Hepatocyte (in vitro differentiated cells): Measurements from ENCODE around the gene PEMT. TPM values are rescaled to one million over a fixed set of nuclear protein-coding genes. Genes with fewer than 3 reads are reported as not detected.
"Not testable (repeated sequence)": the region's sequence is repeated elsewhere in the genome, so short reads cannot be mapped to it uniquely, and the experiment has no call there.

Experiments
- DNase-seq: peaks from one replicate; pipeline ENCODE4 v3.0.0-alpha.2; 2016; ENCODE audit warnings: low spot score
- H2AFZ ChIP-seq: fragments of 200-600 bp; sonication (generic); 2 replicates; pipeline ENCODE4 v1.6.0; 2016; ENCODE audit warnings: antibody characterized with exemption, mild to moderate bottlenecking
- H3K27ac ChIP-seq: fragments of 200-600 bp; sonication (generic); 2 replicates; pipeline ENCODE4 v1.5.1; 2016; ENCODE audit warnings: mild to moderate bottlenecking
- H3K27me3 ChIP-seq: fragments of 200-600 bp; sonication (generic); 2 replicates; pipeline ENCODE4 v1.6.1; 2016
- H3K36me3 ChIP-seq: fragments of 200-600 bp; sonication (generic); replicated peaks from 2 replicates; pipeline ENCODE4 v1.5.1; 2016; ENCODE audit warnings: low read depth; ENCODE audit not compliant: insufficient read depth
- H3K4me1 ChIP-seq: fragments of 200-600 bp; sonication (generic); 2 replicates; pipeline ENCODE4 v1.5.1; 2016; ENCODE audit warnings: mild to moderate bottlenecking, moderate library complexity; ENCODE audit not compliant: insufficient read depth
- H3K4me2 ChIP-seq: fragments of 200-600 bp; sonication (generic); 2 replicates; pipeline ENCODE4 v1.6.0; 2016
- H3K4me3 ChIP-seq: fragments of 200-600 bp; sonication (generic); 2 replicates; pipeline ENCODE4 v1.5.1; 2016; ENCODE audit warnings: mild to moderate bottlenecking
- H3K79me2 ChIP-seq: fragments of 200-600 bp; sonication (generic); 2 replicates; pipeline ENCODE4 v1.6.0; 2017; ENCODE audit warnings: mild to moderate bottlenecking
- H3K9me2 ChIP-seq: fragments of 200-600 bp; sonication (generic); replicated peaks from 2 replicates; pipeline ENCODE4 v1.6.0; 2017; ENCODE audit warnings: mild to moderate bottlenecking; ENCODE audit not compliant: insufficient read depth
- H3K9me3 ChIP-seq: fragments of 200-600 bp; sonication (generic); 2 replicates; pipeline ENCODE4 v1.5.1; 2016; ENCODE audit warnings: low read depth, mild to moderate bottlenecking
- H4K20me1 ChIP-seq: fragments of 200-600 bp; sonication (generic); 2 replicates; pipeline ENCODE4 v1.6.0; 2016; ENCODE audit warnings: mild to moderate bottlenecking; ENCODE audit not compliant: insufficient read depth, poor library complexity, severe bottlenecking
- CTCF ChIP-seq: fragments of 200-600 bp; sonication (generic); IDR thresholded peaks from 2 replicates; pipeline ENCODE4 v1.5.1; 2016; ENCODE audit warnings: antibody characterized with exemption, mild to moderate bottlenecking; ENCODE audit not compliant: poor library complexity
- EZH2 ChIP-seq: fragments of 200-600 bp; sonication (generic); IDR thresholded peaks from 2 replicates; pipeline ENCODE4 v1.6.1; 2016; ENCODE audit warnings: antibody characterized with exemption, mild to moderate bottlenecking, borderline replicate concordance
- EZH2phosphoT487 ChIP-seq: fragments of 200-600 bp; sonication (generic); IDR thresholded peaks from one replicate; pipeline ENCODE4 v1.6.1; 2018; ENCODE audit warnings: antibody characterized with exemption, mild to moderate bottlenecking, low read depth, moderate library complexity; ENCODE audit not compliant: unreplicated experiment, severe bottlenecking
- WGBS: methylation state at CpG from one replicate; pipeline ENCODE4 v1.1.6; 2016; ENCODE audit warnings: low lambda C conversion rate; ENCODE audit errors: missing lambda C conversion rate; 5-methylcytosine and 5-hydroxymethylcytosine counted together
- polyA plus RNA-seq: library from polyadenylated mRNA; unstranded; fragments of >200 nt; fragmentation: Nextera tagmentation; extraction: Ambion mirVana; gene quantifications from 2 replicates; pipeline ENCODE4 v1.2.1, GENCODE V29; 2016
- total RNA-seq: library from RNA; depleted of rRNA; stranded (reverse); fragments of >200 nt; gene quantifications from 2 replicates; pipeline ENCODE4 v1.2.3, GENCODE V29; 2014

The PEMT gene
- total and polyA plus RNA-seq, 2 experiments from 2014 or later = 50.1 to 70.4 TPM

- no peak for DNase-seq
- no peaks in the 10 kb centered on the region for H3K9me3 ChIP-seq
- H4K20me1 ChIP-seq = no peaks in the 10 kb centered on the region
- no peak overlapping the region for H3K4me3 ChIP-seq
- H3K27me3 ChIP-seq = peaks cover 9% of the 10 kb centered on the region
- 93% methylated on average over 17 of the region's 17 CpGs for WGBS
- no peak overlapping the region for H2AFZ ChIP-seq
- TF ChIP-seq EZH2 (no peak), CTCF (no peak), EZH2phosphoT487 (no peak)
- H3K79me2 ChIP-seq = peaks cover 3% of the 10 kb centered on the region
- no peak overlapping the region for H3K4me2 ChIP-seq
- no peaks in the 10 kb centered on the region for H3K9me2 ChIP-seq
- peaks cover 17% of the 10 kb centered on the region for H3K4me1 ChIP-seq
- no peaks in the 10 kb centered on the region for H3K36me3 ChIP-seq
- no peak overlapping the region for H3K27ac ChIP-seq
Observed at GRCh38 chr17:17491546-17491988, 99.9 kb downstream of the PEMT start.

- Histone ChIP-seq H3K9me3 (no peaks in the 10 kb centered on the region), H3K27ac (no peak overlapping the region), H3K79me2 (peaks cover 3% of the 10 kb centered on the region), H3K9me2 (no peaks in the 10 kb centered on the region), H3K4me3 (no peak overlapping the region), H3K4me2 (no peak overlapping the region), H4K20me1 (no peaks in the 10 kb centered on the region), H3K4me1 (peaks cover 17% of the 10 kb centered on the region), H3K36me3 (no peaks in the 10 kb centered on the region), H2AFZ (no peak overlapping the region), H3K27me3 (peaks cover 9% of the 10 kb centered on the region)
- no peak for DNase-seq
- 94% methylated on average over 10 of the region's 10 CpGs for WGBS
- no peak for TF ChIP-seq CTCF
- no peak for TF ChIP-seq EZH2phosphoT487
- TF ChIP-seq EZH2 = no peak
Observed at GRCh38 chr17:17491031-17491471, 100.5 kb downstream of the PEMT start.

GRCh38 chr17:17487998-17488397 lies 103.5 kb downstream of the PEMT start:
- Histone ChIP-seq H3K4me2 (no peak overlapping the region), H3K9me2 (no peaks in the 10 kb centered on the region), H4K20me1 (peaks cover 3% of the 10 kb centered on the region), H3K4me3 (no peak overlapping the region), H3K79me2 (peaks cover 30% of the 10 kb centered on the region), H3K9me3 (no peaks in the 10 kb centered on the region), H3K27me3 (no peaks in the 10 kb centered on the region), H3K4me1 (no peaks in the 10 kb centered on the region), H3K36me3 (no peaks in the 10 kb centered on the region), H3K27ac (no peak overlapping the region), H2AFZ (no peak overlapping the region)
- no peak for TF ChIP-seq EZH2phosphoT487
- TF ChIP-seq EZH2 = no peak
- TF ChIP-seq CTCF = no peak
- DNase-seq = no peak
- WGBS = 77% methylated on average over 2 of the region's 2 CpGs

GRCh38 chr17:17486416-17486815 lies 105.1 kb downstream of the PEMT start:
- H3K9me2 ChIP-seq, H3K4me2 ChIP-seq, DNase-seq, H2AFZ ChIP-seq, H3K36me3 ChIP-seq, H4K20me1 ChIP-seq, H3K27ac ChIP-seq, H3K4me1 ChIP-seq, H3K9me3 ChIP-seq, H3K4me3 ChIP-seq, H3K27me3 ChIP-seq: not testable (repeated sequence)
- WGBS = 96% methylated on average over 23 of the region's 23 CpGs
- H3K79me2 ChIP-seq = peaks cover 46% of the 10 kb centered on the region
